Lower leg skin (tissue), 4 donors: Measurements from ENCODE around the gene NPTX2. TPM values are rescaled to one million over a fixed set of nuclear protein-coding genes. Genes with fewer than 3 reads are reported as not detected.

Experiments used
- DNase-seq, 2 donors: peaks; one replicate each; pipeline ENCODE4 v3.0.0-alpha.2; 2019; ENCODE audit warnings: low spot score in 2 of 2
- H3K4me3 ChIP-seq: fragments of 200-600 bp; sonication (generic); 2 replicates; pipeline ENCODE4 v1.5.1; 2017; ENCODE audit warnings: mild to moderate bottlenecking, low read depth; ENCODE audit not compliant: poor library complexity, severe bottlenecking
- CTCF ChIP-seq, 3 donors: fragments of 450-650 bp; IDR thresholded peaks; one replicate each; pipeline ENCODE4 v1.5.1; 2016; ENCODE audit warnings: antibody characterized with exemption in 3 of 3, mild to moderate bottlenecking in 3 of 3, moderate library complexity in 2 of 3
- POLR2A ChIP-seq, 2 donors: fragments of 450-650 bp; IDR thresholded peaks; one replicate each; pipeline ENCODE4 v1.6.1; 2016 to 2017; ENCODE audit warnings: antibody characterized with exemption in 2 of 2, mild to moderate bottlenecking in 1 of 2, moderate library complexity in 1 of 2
- WGBS, 2 donors: methylation state at CpG; one replicate each; pipeline ENCODE4 v1.1.5; 2018; 5-methylcytosine and 5-hydroxymethylcytosine counted together
- intact Hi-C: fragments of 100-400 bp; cut with DNase I; formaldehyde crosslinking; loops from one replicate; pipeline ENCODE4 v1.15.0; 2023; ENCODE audit warnings: low total_unique reads
- total RNA-seq, 4 donors: library from RNA; depleted of rRNA; stranded (reverse); fragments of >200 nt; gene quantifications; one replicate each; pipeline ENCODE4 v1.1.0, GENCODE V29; 2016

NPTX2 gene
- total RNA-seq, 4 donors from 2014 or later = 4.2 to 17.6 (median 10.2) TPM

- intact Hi-C loops = no loop called here
- TF ChIP-seq POLR2A (IDR thresholded peaks at IDR 0.05) (no peak), CTCF (IDR thresholded peaks at IDR 0.05) (no peak)
- DNase-seq = no peak
- no peak overlapping the region for H3K4me3 ChIP-seq
- 76 to 81% methylated on average over 6 of the region's 6 CpGs for WGBS, 2 donors
These were observed 34.7 kb downstream of the NPTX2 start for GRCh38 chr7:98651760-98652159.

GRCh38 chr7:98653601-98654310, 36.7 kb downstream of the NPTX2 start:
- 75 to 81% methylated on average over 6 of the region's 6 CpGs for WGBS, 2 donors
- intact Hi-C loops = no loop called here
- TF ChIP-seq CTCF (IDR thresholded peaks at IDR 0.05) (no peak), POLR2A (IDR thresholded peaks at IDR 0.05) (no peak)
- DNase-seq = no peak
- H3K4me3 ChIP-seq = no peak overlapping the region

- no peak overlapping the region for H3K4me3 ChIP-seq
- intact Hi-C loops = no loop called here
- no peak for TF ChIP-seq POLR2A (IDR thresholded peaks at IDR 0.05)
- no peak for TF ChIP-seq CTCF (IDR thresholded peaks at IDR 0.05)
- 66 to 72% methylated on average over 3 of the region's 3 CpGs for WGBS, 2 donors
- no peak for DNase-seq
These were observed 37.6 kb downstream of the NPTX2 start for GRCh38 chr7:98654524-98655272.

GRCh38 chr7:98655611-98656010, 38.5 kb downstream of the NPTX2 start:
- 79 to 86% methylated on average over 5 of the region's 5 CpGs for WGBS, 2 donors

GRCh38 chr7:98656899-98657298, 39.8 kb downstream of the NPTX2 start:
- TF ChIP-seq POLR2A (IDR thresholded peaks at IDR 0.05) (no peak), CTCF (IDR thresholded peaks at IDR 0.05) (no peak)
- no peak overlapping the region for H3K4me3 ChIP-seq
- WGBS, 2 donors = 86 to 87% methylated on average over 7 of the region's 7 CpGs
- DNase-seq = no peak
- intact Hi-C loops = no loop called here

More at GRCh38 chr7:98655611-98656010, 38.5 kb downstream of the NPTX2 start:
- DNase-seq = no peak
- no peak for TF ChIP-seq CTCF (IDR thresholded peaks at IDR 0.05)
- no peak overlapping the region for H3K4me3 ChIP-seq
- intact Hi-C loops = no loop called here
